Panc1 (cell line): ENCODE data around the gene AGBL1. TPM values are rescaled to one million over a fixed set of nuclear protein-coding genes. Genes with fewer than 3 reads are reported as not detected.

Source experiments
- ATAC-seq: fragments of 200-7000 bp; cut with Tn5 transposase; 2 replicates; pipeline ENCODE4 v1.9.1; 2020; ENCODE audit warnings: mild to moderate bottlenecking, moderate library complexity
- BruUV-seq: library from RNA; stranded (reverse); fragments of 400-500 nt; replicated peaks from 2 replicates; lab custom pipeline; 2021; lab: Mats Ljungman, UMichigan
- CTCF ChIA-PET: fragments of 300-600 bp; sonication (Branson Sonifier 250); formaldehyde crosslinking; loops from one replicate; lab custom pipeline; 2022; ENCODE audit warnings: antibody characterized with exemption; lab: Charles Lee
- POLR2A ChIA-PET: fragments of 300-600 bp; sonication (Branson Sonifier 250); formaldehyde crosslinking; loops from one replicate; lab custom pipeline; 2022; ENCODE audit warnings: antibody characterized with exemption; lab: Charles Lee
- DNase-seq: peaks from one replicate; pipeline ENCODE4 v3.0.0-alpha.2; 2010; ENCODE audit warnings: low read depth, low spot score
- H3K27ac ChIP-seq: 2 replicates; pipeline ENCODE4 v1.5.1; 2011; ENCODE audit warnings: mild to moderate bottlenecking, low read length, inconsistent platforms
- H3K27me3 ChIP-seq: fragments of 200-500 bp; sonication (Bioruptor generic); 2 replicates; pipeline ENCODE4 v1.6.0; 2014; ENCODE audit warnings: low read length, inconsistent platforms; ENCODE audit not compliant: control insufficient read depth, insufficient read depth
- H3K36me3 ChIP-seq: fragments of 200-500 bp; sonication (Bioruptor generic); 2 replicates; pipeline ENCODE4 v1.5.1; 2014; ENCODE audit warnings: inconsistent platforms, mild to moderate bottlenecking, low read length, moderate library complexity; ENCODE audit not compliant: control insufficient read depth, insufficient read depth
- H3K4me1 ChIP-seq: 2 replicates; pipeline ENCODE4 v1.5.1; 2011; ENCODE audit warnings: inconsistent platforms, mild to moderate bottlenecking, low read length, moderate library complexity; ENCODE audit not compliant: control insufficient read depth, insufficient read depth
- H3K4me3 ChIP-seq, 2 experiments: 2 replicates each; pipeline ENCODE4 v1.5.1; 2011 to 2012; ENCODE audit warnings: low read depth in 2 of 2, low read length in 2 of 2, mild to moderate bottlenecking in 2 of 2, inconsistent platforms in 1 of 2, moderate library complexity in 1 of 2
- H3K9me3 ChIP-seq: fragments of 200-500 bp; sonication (Bioruptor generic); 2 replicates; pipeline ENCODE4 v1.5.1; 2014; ENCODE audit warnings: low read depth, mild to moderate bottlenecking, inconsistent platforms, low read length, moderate library complexity; ENCODE audit not compliant: control insufficient read depth, insufficient read depth
- POLR2AphosphoS5 ChIP-seq: IDR thresholded peaks from 2 replicates; pipeline ENCODE4 v1.6.1; 2012; ENCODE audit warnings: mild to moderate bottlenecking, low read depth, low read length, moderate library complexity
- SIN3A ChIP-seq: IDR thresholded peaks from 2 replicates; pipeline ENCODE4 v1.6.1; 2012; ENCODE audit warnings: low read depth, mild to moderate bottlenecking, low read length, moderate library complexity, borderline replicate concordance; ENCODE audit not compliant: insufficient read depth
- TCF7L2 ChIP-seq: IDR thresholded peaks from 2 replicates; pipeline ENCODE4 v1.6.1; 2011; ENCODE audit warnings: mild to moderate bottlenecking, low read depth, low read length, inconsistent platforms
- in situ Hi-C: cut with HindIII; loops from 2 replicates; pipeline ENCODE4 v1.10.0; 2016; ENCODE audit warnings: low sequenced_read_pairs, low pct_unique_long_range_greater_than_20kb
- intact Hi-C: fragments of 100-400 bp; cut with micrococcal nuclease; formaldehyde crosslinking; loops from one replicate; pipeline ENCODE4 v1.10.0; 2022; ENCODE audit not compliant: unreplicated experiment
- total RNA-seq: library from RNA; stranded (reverse); gene quantifications from one replicate; pipeline ENCODE4 v1.2.1, GENCODE V29; 2021; ENCODE audit not compliant: unreplicated experiment
- TF ChIP-seq, protein P1 (sequence below), 2 experiments: IDR thresholded peaks; 2 replicates each; pipeline ENCODE4 v1.6.1; 2011 to 2012; ENCODE audit warnings: low read depth in 2 of 2, control low read depth in 1 of 2, low read length in 1 of 2, mild to moderate bottlenecking in 1 of 2, moderate library complexity in 1 of 2; ENCODE audit not compliant: insufficient read depth in 1 of 2
- TF ChIP-seq, protein P2 (sequence below): fragments of 450-650 bp; IDR thresholded peaks from 2 replicates; pipeline ENCODE4 v1.5.1; 2017; ENCODE audit warnings: mild to moderate bottlenecking

Gene AGBL1
- total RNA-seq, 1 experiment from 2014 or later = not detected

GRCh38 chr15:86959254-86959653 is 879.6 kb downstream of the AGBL1 start:
- intact Hi-C loops (no loop called here), in situ Hi-C loops (no loop called here)
- POLR2A ChIA-PET = no interaction called here
- H3K4me1 ChIP-seq = no peaks in the 10 kb centered on the region
- no peaks in the 10 kb centered on the region for H3K36me3 ChIP-seq
- no peak overlapping the region for H3K27ac ChIP-seq
- ATAC-seq (no peak), DNase-seq (no peak)
- H3K4me3 ChIP-seq = no peak overlapping the region
- H3K27me3 ChIP-seq = no peaks in the 10 kb centered on the region; the same call in 1 of the 2 replicates
- BruUV-seq = no TSS peak
- H3K9me3 ChIP-seq = no peaks in the 10 kb centered on the region
- CTCF ChIA-PET = no interaction called here
- no peak for TF ChIP-seq POLR2AphosphoS5

DNA sequence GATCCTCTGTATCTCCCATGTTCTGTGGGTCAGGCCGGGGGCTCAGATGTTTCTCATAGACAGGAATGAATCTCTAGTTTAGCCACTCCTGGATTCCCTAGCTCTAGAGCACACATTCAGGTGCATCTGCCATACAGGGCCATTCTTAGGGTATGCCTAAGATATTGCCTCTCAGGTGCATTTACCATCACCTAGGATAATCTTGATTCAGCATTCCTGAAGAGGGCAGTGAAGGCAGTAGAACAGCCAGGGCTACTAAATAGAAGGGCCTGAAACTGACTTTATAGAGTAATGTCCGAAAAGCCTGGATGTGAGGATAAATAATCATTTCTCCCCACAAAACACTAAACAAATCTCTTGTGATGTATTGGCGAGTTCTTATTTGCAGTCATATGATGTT is 882.0 kb downstream of the AGBL1 start:
- TF ChIP-seq POLR2AphosphoS5 (no peak), TCF7L2 (no peak), SIN3A (no peak)
- TF ChIP-seq, protein P1, sequence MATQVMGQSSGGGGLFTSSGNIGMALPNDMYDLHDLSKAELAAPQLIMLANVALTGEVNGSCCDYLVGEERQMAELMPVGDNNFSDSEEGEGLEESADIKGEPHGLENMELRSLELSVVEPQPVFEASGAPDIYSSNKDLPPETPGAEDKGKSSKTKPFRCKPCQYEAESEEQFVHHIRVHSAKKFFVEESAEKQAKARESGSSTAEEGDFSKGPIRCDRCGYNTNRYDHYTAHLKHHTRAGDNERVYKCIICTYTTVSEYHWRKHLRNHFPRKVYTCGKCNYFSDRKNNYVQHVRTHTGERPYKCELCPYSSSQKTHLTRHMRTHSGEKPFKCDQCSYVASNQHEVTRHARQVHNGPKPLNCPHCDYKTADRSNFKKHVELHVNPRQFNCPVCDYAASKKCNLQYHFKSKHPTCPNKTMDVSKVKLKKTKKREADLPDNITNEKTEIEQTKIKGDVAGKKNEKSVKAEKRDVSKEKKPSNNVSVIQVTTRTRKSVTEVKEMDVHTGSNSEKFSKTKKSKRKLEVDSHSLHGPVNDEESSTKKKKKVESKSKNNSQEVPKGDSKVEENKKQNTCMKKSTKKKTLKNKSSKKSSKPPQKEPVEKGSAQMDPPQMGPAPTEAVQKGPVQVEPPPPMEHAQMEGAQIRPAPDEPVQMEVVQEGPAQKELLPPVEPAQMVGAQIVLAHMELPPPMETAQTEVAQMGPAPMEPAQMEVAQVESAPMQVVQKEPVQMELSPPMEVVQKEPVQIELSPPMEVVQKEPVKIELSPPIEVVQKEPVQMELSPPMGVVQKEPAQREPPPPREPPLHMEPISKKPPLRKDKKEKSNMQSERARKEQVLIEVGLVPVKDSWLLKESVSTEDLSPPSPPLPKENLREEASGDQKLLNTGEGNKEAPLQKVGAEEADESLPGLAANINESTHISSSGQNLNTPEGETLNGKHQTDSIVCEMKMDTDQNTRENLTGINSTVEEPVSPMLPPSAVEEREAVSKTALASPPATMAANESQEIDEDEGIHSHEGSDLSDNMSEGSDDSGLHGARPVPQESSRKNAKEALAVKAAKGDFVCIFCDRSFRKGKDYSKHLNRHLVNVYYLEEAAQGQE (IDR thresholded peaks at IDR 0.05; ENCODE audit: insufficient read depth in 1 of 2, low read depth in 2 of 2, low read length in 1 of 2) = no peak

GRCh38 chr15:86964271-86964670 is 884.6 kb downstream of the AGBL1 start:
- intact Hi-C loops (no loop called here), in situ Hi-C loops (no loop called here)
- DNase-seq (no peak), ATAC-seq (no peak)
- no peaks in the 10 kb centered on the region for H3K36me3 ChIP-seq
- H3K9me3 ChIP-seq = no peaks in the 10 kb centered on the region
- no peaks in the 10 kb centered on the region; the same call in 1 of the 2 replicates for H3K27me3 ChIP-seq
- no peaks in the 10 kb centered on the region for H3K4me1 ChIP-seq
- no peak for TF ChIP-seq TCF7L2
- H3K27ac ChIP-seq = no peak overlapping the region
- H3K4me3 ChIP-seq = no peak overlapping the region
- no TSS peak for BruUV-seq
- CTCF ChIA-PET = no interaction called here
- POLR2A ChIA-PET = no interaction called here

More for the DNA sequence above, 882.0 kb downstream of the AGBL1 start:
- BruUV-seq = no TSS peak
- CTCF ChIA-PET = no interaction called here
- Histone ChIP-seq H3K9me3 (no peaks in the 10 kb centered on the region), H3K4me3 (no peak overlapping the region), H3K4me1 (no peaks in the 10 kb centered on the region), H3K36me3 (no peaks in the 10 kb centered on the region), H3K27ac (no peak overlapping the region), H3K27me3 (no peaks in the 10 kb centered on the region; the same call in 1 of the 2 replicates)
- in situ Hi-C loops = no loop called here
- intact Hi-C loops = no loop called here
- POLR2A ChIA-PET = no interaction called here
- no peak for DNase-seq
- no peak for ATAC-seq

GRCh38 chr15:86968244-86968643 is 888.6 kb downstream of the AGBL1 start:
- Histone ChIP-seq H3K27ac (no peak overlapping the region), H3K27me3 (no peaks in the 10 kb centered on the region), H3K9me3 (no peaks in the 10 kb centered on the region), H3K4me3 (no peak overlapping the region), H3K36me3 (no peaks in the 10 kb centered on the region), H3K4me1 (no peaks in the 10 kb centered on the region)
- intact Hi-C loops (no loop called here), in situ Hi-C loops (no loop called here)
- no TSS peak for BruUV-seq
- TF ChIP-seq SIN3A (no peak), POLR2AphosphoS5 (no peak), TCF7L2 (no peak)
- TF ChIP-seq, protein P1 (IDR thresholded peaks at IDR 0.05; ENCODE audit: insufficient read depth in 1 of 2, low read depth in 2 of 2, low read length in 1 of 2) = no peak
- TF ChIP-seq, protein P2, sequence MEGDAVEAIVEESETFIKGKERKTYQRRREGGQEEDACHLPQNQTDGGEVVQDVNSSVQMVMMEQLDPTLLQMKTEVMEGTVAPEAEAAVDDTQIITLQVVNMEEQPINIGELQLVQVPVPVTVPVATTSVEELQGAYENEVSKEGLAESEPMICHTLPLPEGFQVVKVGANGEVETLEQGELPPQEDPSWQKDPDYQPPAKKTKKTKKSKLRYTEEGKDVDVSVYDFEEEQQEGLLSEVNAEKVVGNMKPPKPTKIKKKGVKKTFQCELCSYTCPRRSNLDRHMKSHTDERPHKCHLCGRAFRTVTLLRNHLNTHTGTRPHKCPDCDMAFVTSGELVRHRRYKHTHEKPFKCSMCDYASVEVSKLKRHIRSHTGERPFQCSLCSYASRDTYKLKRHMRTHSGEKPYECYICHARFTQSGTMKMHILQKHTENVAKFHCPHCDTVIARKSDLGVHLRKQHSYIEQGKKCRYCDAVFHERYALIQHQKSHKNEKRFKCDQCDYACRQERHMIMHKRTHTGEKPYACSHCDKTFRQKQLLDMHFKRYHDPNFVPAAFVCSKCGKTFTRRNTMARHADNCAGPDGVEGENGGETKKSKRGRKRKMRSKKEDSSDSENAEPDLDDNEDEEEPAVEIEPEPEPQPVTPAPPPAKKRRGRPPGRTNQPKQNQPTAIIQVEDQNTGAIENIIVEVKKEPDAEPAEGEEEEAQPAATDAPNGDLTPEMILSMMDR = no peak
- ChIA-PET POLR2A (no interaction called here), CTCF (no interaction called here)
- ATAC-seq (no peak), DNase-seq (no peak)
